Muscle layer of duodenum (tissue), 2 donors: ENCODE results near the gene ZNF175.

Experiments used
- H3K27ac ChIP-seq: one replicate; pipeline ENCODE4 v1.7.0; 2013; ENCODE audit warnings: mild to moderate bottlenecking, low read length
- H3K27me3 ChIP-seq: one replicate; pipeline ENCODE4 v1.7.0; 2013; ENCODE audit warnings: low read depth, mild to moderate bottlenecking, control low read depth, low read length
- H3K36me3 ChIP-seq, 2 donors: one replicate each; pipeline ENCODE4 v1.7.0; 2013; ENCODE audit warnings: low read length in 2 of 2, control low read depth in 1 of 2, mild to moderate bottlenecking in 1 of 2; ENCODE audit not compliant: insufficient read depth in 2 of 2, control insufficient read depth in 1 of 2
- H3K4me1 ChIP-seq, 2 donors: one replicate each; pipeline ENCODE4 v1.7.0; 2013; ENCODE audit warnings: low read length in 2 of 2, mild to moderate bottlenecking in 2 of 2, control low read depth in 1 of 2, moderate library complexity in 1 of 2; ENCODE audit not compliant: insufficient read depth in 2 of 2, control insufficient read depth in 1 of 2
- H3K4me3 ChIP-seq, 2 donors: one replicate each; pipeline ENCODE4 v1.7.0; 2013; ENCODE audit warnings: low read length in 2 of 2, low read depth in 1 of 2, mild to moderate bottlenecking in 1 of 2
- H3K9me3 ChIP-seq, 2 donors: one replicate each; pipeline ENCODE4 v1.7.0; 2013; ENCODE audit warnings: low read length in 2 of 2, control low read depth in 1 of 2, mild to moderate bottlenecking in 1 of 2; ENCODE audit not compliant: control insufficient read depth in 1 of 2
- donor health status: healthy.

ZNF175 gene

GRCh38 chr19:51541458-51542357 is 29.4 kb upstream of the ZNF175 start:
- Histone ChIP-seq H3K27me3 (no peaks in the 10 kb centered on the region), H3K4me1 (no peaks in the 10 kb centered on the region), H3K27ac (no peak overlapping the region), H3K4me3 (no peak overlapping the region), H3K9me3 (no peaks in the 10 kb centered on the region), H3K36me3 (no peaks in the 10 kb centered on the region)

GRCh38 chr19:51542699-51543098 is 28.4 kb upstream of the ZNF175 start:
- Histone ChIP-seq H3K4me1 (no peaks in the 10 kb centered on the region), H3K27ac (no peak overlapping the region), H3K36me3 (no peaks in the 10 kb centered on the region), H3K27me3 (no peaks in the 10 kb centered on the region), H3K9me3 (no peaks in the 10 kb centered on the region), H3K4me3 (no peak overlapping the region)

GRCh38 chr19:51544038-51544437 is 27.0 kb upstream of the ZNF175 start:
- Histone ChIP-seq H3K27me3 (no peaks in the 10 kb centered on the region), H3K9me3 (no peaks in the 10 kb centered on the region), H3K36me3 (no peaks in the 10 kb centered on the region), H3K27ac (no peak overlapping the region), H3K4me1 (no peaks in the 10 kb centered on the region), H3K4me3 (no peak overlapping the region)

- Histone ChIP-seq H3K27ac (no peak overlapping the region), H3K4me3 (no peak overlapping the region), H3K9me3 (no peaks in the 10 kb centered on the region)
Measured at GRCh38 chr19:51546107-51546649, 24.9 kb upstream of the ZNF175 start.

GRCh38 chr19:51546650-51547396 is 24.3 kb upstream of the ZNF175 start:
- H3K27ac ChIP-seq = no peak overlapping the region
- no peaks in the 10 kb centered on the region for H3K9me3 ChIP-seq
- no peaks in the 10 kb centered on the region for H3K27me3 ChIP-seq
- no peaks in the 10 kb centered on the region for H3K36me3 ChIP-seq
- H3K4me3 ChIP-seq = no peak overlapping the region
- no peaks in the 10 kb centered on the region for H3K4me1 ChIP-seq

More at GRCh38 chr19:51546107-51546649, 24.9 kb upstream of the ZNF175 start:
- H3K27me3 ChIP-seq = no peaks in the 10 kb centered on the region
- H3K4me1 ChIP-seq = no peaks in the 10 kb centered on the region
- H3K36me3 ChIP-seq = no peaks in the 10 kb centered on the region

- H3K9me3 ChIP-seq = no peaks in the 10 kb centered on the region
- no peak overlapping the region for H3K27ac ChIP-seq
- H3K27me3 ChIP-seq = no peaks in the 10 kb centered on the region
- no peaks in the 10 kb centered on the region for H3K36me3 ChIP-seq
- no peak overlapping the region for H3K4me3 ChIP-seq
- no peaks in the 10 kb centered on the region for H3K4me1 ChIP-seq
Measured at GRCh38 chr19:51547397-51548212, 23.5 kb upstream of the ZNF175 start.

GRCh38 chr19:51548213-51548651 is 22.9 kb upstream of the ZNF175 start:
- no peak overlapping the region for H3K27ac ChIP-seq
- H3K4me1 ChIP-seq = no peaks in the 10 kb centered on the region
- no peaks in the 10 kb centered on the region for H3K9me3 ChIP-seq
- H3K36me3 ChIP-seq = no peaks in the 10 kb centered on the region
- no peak overlapping the region for H3K4me3 ChIP-seq
- H3K27me3 ChIP-seq = no peaks in the 10 kb centered on the region

GRCh38 chr19:51548891-51549305 is 22.2 kb upstream of the ZNF175 start:
- no peaks in the 10 kb centered on the region for H3K27me3 ChIP-seq
- H3K27ac ChIP-seq = no peak overlapping the region
- H3K4me1 ChIP-seq = no peaks in the 10 kb centered on the region

GRCh38 chr19:51549533-51550324 is 21.4 kb upstream of the ZNF175 start:
- Histone ChIP-seq H3K36me3 (no peaks in the 10 kb centered on the region), H3K27ac (no peak overlapping the region), H3K9me3 (no peaks in the 10 kb centered on the region), H3K27me3 (no peaks in the 10 kb centered on the region), H3K4me1 (no peaks in the 10 kb centered on the region), H3K4me3 (no peak overlapping the region)

More at GRCh38 chr19:51548891-51549305, 22.2 kb upstream of the ZNF175 start:
- no peaks in the 10 kb centered on the region for H3K36me3 ChIP-seq
- no peaks in the 10 kb centered on the region for H3K9me3 ChIP-seq
- H3K4me3 ChIP-seq = no peak overlapping the region

- Histone ChIP-seq H3K36me3 (no peaks in the 10 kb centered on the region), H3K9me3 (no peaks in the 10 kb centered on the region), H3K4me1 (no peaks in the 10 kb centered on the region), H3K27ac (no peak overlapping the region), H3K27me3 (no peaks in the 10 kb centered on the region), H3K4me3 (no peak overlapping the region)
Measured at GRCh38 chr19:51550848-51551672, 20.0 kb upstream of the ZNF175 start.
